Stomach (tissue), 4 donors: ENCODE data around the gene USP13.

Experiments used
- EP300 ChIP-seq: sonication (generic); formaldehyde crosslinking; IDR thresholded peaks from one replicate; pipeline ENCODE4 v1.6.1; 2017; ENCODE audit warnings: antibody characterized with exemption
- TF ChIP-seq, protein P1 (sequence below), 7 experiments: fragments of 450-650 bp in 4 of 7; fragments of 200-600 bp in 3 of 7; sonication (generic) in 3 of 7; IDR thresholded peaks; one replicate each; pipeline ENCODE4 v1.5.1; 2016 to 2019; ENCODE audit warnings: antibody characterized with exemption in 7 of 7, control low read depth in 2 of 7, mild to moderate bottlenecking in 1 of 7

DNA sequence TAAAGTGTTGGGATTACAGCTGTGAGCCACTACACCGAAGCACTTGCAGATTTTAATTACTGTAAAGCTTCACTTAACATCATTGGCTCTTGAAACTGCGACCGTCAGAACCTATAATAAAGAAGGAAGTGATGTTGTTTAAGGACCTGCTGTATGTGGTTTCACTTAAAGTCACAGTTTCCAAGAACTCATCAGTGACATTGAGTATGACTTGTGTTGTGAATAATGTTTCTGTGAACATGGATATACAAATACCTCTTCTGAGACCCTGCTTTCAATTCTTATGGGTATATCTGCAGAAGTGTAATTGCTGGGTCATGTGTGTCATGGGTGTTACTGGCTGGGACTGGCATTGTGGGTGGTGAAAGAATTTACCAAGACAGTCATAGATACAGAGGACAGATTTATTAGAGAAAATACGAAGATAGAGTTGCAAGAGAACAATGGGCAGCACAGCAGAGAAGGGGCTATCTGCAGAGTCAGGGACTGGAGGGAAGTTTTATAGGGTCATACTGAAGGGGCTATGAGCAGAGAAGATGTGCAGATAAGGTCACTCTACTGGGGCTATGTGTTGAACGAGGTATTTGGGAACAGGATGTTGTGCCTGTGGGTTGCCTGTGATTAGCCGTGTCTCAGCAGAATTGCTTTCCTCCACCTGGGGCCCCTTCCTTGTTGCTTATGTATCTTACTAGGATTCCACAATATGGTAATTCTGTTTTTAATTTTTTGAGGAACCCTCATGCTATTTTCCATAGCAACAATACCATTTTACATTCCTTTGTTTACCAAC is 43.7 kb upstream of the USP13 start:
- no peak for TF ChIP-seq EP300
- TF ChIP-seq, protein P1, sequence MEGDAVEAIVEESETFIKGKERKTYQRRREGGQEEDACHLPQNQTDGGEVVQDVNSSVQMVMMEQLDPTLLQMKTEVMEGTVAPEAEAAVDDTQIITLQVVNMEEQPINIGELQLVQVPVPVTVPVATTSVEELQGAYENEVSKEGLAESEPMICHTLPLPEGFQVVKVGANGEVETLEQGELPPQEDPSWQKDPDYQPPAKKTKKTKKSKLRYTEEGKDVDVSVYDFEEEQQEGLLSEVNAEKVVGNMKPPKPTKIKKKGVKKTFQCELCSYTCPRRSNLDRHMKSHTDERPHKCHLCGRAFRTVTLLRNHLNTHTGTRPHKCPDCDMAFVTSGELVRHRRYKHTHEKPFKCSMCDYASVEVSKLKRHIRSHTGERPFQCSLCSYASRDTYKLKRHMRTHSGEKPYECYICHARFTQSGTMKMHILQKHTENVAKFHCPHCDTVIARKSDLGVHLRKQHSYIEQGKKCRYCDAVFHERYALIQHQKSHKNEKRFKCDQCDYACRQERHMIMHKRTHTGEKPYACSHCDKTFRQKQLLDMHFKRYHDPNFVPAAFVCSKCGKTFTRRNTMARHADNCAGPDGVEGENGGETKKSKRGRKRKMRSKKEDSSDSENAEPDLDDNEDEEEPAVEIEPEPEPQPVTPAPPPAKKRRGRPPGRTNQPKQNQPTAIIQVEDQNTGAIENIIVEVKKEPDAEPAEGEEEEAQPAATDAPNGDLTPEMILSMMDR (IDR thresholded peaks at IDR 0.05) = no peak
